Activated B cell treated with CpG ODN at 0.5 μM for 24 hours (primary cell): Measurements from ENCODE around the gene PAXX. TPM values are rescaled to one million over a fixed set of nuclear protein-coding genes. Genes with fewer than 3 reads are reported as not detected.

Experiments used
- ATAC-seq: fragments of 200-7000 bp; cut with Tn5 transposase; one replicate; pipeline ENCODE4 v1.10.0; 2021; ENCODE audit warnings: low read depth, mild to moderate bottlenecking, moderate library complexity
- CTCF ChIA-PET: fragments of 350-600 bp; sonication (Branson Sonifier 250); formaldehyde crosslinking; loops from one replicate; lab custom pipeline; 2021; ENCODE audit warnings: antibody characterized with exemption; lab: Charles Lee
- POLR2A ChIA-PET: fragments of 350-600 bp; sonication (Branson Sonifier 250); formaldehyde crosslinking; loops from one replicate; lab custom pipeline; 2021; ENCODE audit warnings: antibody characterized with exemption; lab: Charles Lee
- DNase-seq: peaks from one replicate; pipeline ENCODE4 v3.0.0; 2022
- H3K27ac Mint-ChIP-seq: one replicate; pipeline ENCODE4 v1.8.0; 2020; ENCODE audit warnings: mixed read lengths
- H3K27me3 Mint-ChIP-seq: one replicate; pipeline ENCODE4 v1.8.0; 2021; ENCODE audit warnings: mixed read lengths
- H3K36me3 Mint-ChIP-seq: one replicate; pipeline ENCODE4 v1.8.0; 2021; ENCODE audit warnings: low read depth, mixed read lengths
- H3K4me1 Mint-ChIP-seq: one replicate; pipeline ENCODE4 v1.8.0; 2021; ENCODE audit warnings: mixed read lengths
- H3K4me3 Mint-ChIP-seq: one replicate; pipeline ENCODE4 v1.8.0; 2020; ENCODE audit warnings: mild to moderate bottlenecking, mixed read lengths
- H3K9me3 Mint-ChIP-seq: one replicate; pipeline ENCODE4 v1.8.0; 2020; ENCODE audit warnings: mixed read lengths
- intact Hi-C: fragments of 100-400 bp; cut with micrococcal nuclease; formaldehyde crosslinking; loops from one replicate; pipeline ENCODE4 v1.15.1; 2024
- total RNA-seq: library from RNA; stranded (reverse); gene quantifications from 2 replicates; pipeline ENCODE4 v1.2.3, GENCODE V29; 2022
- TF ChIP-seq, protein P1 (sequence below): fragments of 200-600 bp; IDR thresholded peaks from one replicate; pipeline ENCODE4 v1.8.0; 2022; ENCODE audit warnings: antibody characterized with exemption, mild to moderate bottlenecking

The PAXX gene
- total RNA-seq, 1 donor from 2014 or later = 47.8 TPM

DNA sequence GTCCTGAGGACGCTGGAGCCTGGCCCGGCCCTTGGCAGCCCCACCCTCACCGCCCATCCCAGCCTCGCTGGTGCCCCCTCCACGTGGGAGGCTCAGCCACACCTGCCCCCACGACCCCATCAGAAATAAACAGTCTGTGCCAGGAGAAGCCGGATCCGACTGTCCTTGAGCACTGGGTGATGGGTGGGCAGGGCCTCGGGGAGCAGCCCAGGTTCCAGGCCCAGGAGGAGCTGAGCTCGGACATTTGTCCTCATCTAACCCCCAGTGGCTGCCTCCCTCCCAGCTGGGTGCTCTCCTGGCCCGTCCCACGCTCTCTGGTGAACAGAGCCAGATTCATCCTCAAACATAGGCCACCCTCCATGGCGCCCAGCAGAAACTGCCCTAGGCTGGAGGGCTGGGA, 19.5 kb upstream of the PAXX start:
- Mint-ChIP-seq H3K4me1 (no peaks in the 10 kb centered on the region), H3K27me3 (peaks cover 14% of the 10 kb centered on the region), H3K36me3 (no peaks in the 10 kb centered on the region), H3K27ac (no peak overlapping the region), H3K4me3 (no peak overlapping the region), H3K9me3 (no peaks in the 10 kb centered on the region)
- TF ChIP-seq, protein P1, sequence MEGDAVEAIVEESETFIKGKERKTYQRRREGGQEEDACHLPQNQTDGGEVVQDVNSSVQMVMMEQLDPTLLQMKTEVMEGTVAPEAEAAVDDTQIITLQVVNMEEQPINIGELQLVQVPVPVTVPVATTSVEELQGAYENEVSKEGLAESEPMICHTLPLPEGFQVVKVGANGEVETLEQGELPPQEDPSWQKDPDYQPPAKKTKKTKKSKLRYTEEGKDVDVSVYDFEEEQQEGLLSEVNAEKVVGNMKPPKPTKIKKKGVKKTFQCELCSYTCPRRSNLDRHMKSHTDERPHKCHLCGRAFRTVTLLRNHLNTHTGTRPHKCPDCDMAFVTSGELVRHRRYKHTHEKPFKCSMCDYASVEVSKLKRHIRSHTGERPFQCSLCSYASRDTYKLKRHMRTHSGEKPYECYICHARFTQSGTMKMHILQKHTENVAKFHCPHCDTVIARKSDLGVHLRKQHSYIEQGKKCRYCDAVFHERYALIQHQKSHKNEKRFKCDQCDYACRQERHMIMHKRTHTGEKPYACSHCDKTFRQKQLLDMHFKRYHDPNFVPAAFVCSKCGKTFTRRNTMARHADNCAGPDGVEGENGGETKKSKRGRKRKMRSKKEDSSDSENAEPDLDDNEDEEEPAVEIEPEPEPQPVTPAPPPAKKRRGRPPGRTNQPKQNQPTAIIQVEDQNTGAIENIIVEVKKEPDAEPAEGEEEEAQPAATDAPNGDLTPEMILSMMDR = no peak
- intact Hi-C loops = no loop called here
- ATAC-seq (no peak), DNase-seq (no peak)
- POLR2A ChIA-PET = no interaction called here
- CTCF ChIA-PET = no interaction called here

- TF ChIP-seq, protein P1 = no peak
- no peak for DNase-seq
- Mint-ChIP-seq H3K4me1 (no peaks in the 10 kb centered on the region), H3K4me3 (no peak overlapping the region), H3K36me3 (no peaks in the 10 kb centered on the region), H3K9me3 (no peaks in the 10 kb centered on the region), H3K27ac (no peak overlapping the region), H3K27me3 (peaks cover 14% of the 10 kb centered on the region)
- ATAC-seq = no peak
- intact Hi-C loops = no loop called here
- POLR2A ChIA-PET = no interaction called here
- CTCF ChIA-PET = interaction anchor here (1.7 kb wide), 1 partner anchor 62 kb away, joined by 3 read pairs; no protein-coding TSS in a partner anchor
Measured at GRCh38 chr9:136973618-136974617, 18.3 kb upstream of the PAXX start.

- Mint-ChIP-seq H3K27me3 (peaks cover 14% of the 10 kb centered on the region), H3K27ac (no peak overlapping the region), H3K9me3 (no peaks in the 10 kb centered on the region), H3K4me3 (no peak overlapping the region), H3K36me3 (no peaks in the 10 kb centered on the region), H3K4me1 (no peaks in the 10 kb centered on the region)
- TF ChIP-seq, protein P1 = no peak
- DNase-seq (no peak), ATAC-seq (no peak)
- ChIA-PET POLR2A (no interaction called here), CTCF (interaction anchor here (1.7 kb wide), 1 partner anchor 61 kb away, joined by 3 read pairs; no protein-coding TSS in a partner anchor)
- intact Hi-C loops = no loop called here
Measured at GRCh38 chr9:136974817-136975535, 17.2 kb upstream of the PAXX start.

DNA sequence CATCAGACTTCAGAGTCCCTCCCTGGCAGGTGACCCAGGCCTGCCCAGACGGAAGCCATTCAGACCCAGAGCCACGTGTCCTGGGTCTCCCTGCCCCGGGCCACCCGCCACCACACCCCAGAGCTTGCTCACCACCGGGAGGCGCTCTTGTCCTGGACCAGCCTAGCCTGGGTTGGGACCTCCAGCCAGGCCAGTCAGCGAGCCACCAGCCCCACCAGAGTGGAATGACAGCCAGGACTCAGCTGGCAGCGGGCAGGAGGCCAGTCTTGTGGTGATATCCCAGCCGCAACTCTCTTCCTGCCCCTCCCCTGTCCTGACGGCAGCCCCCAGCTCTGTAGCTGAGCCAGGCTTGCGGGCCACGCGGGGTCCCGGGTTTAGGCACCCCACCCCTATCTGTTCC, 16.6 kb upstream of the PAXX start:
- TF ChIP-seq, protein P1 = no peak
- no peaks in the 10 kb centered on the region for H3K9me3 Mint-ChIP-seq
- ChIA-PET CTCF (interaction anchor here (1.7 kb wide), 1 partner anchor 60 kb away, joined by 3 read pairs; no protein-coding TSS in a partner anchor), POLR2A (no interaction called here)
- intact Hi-C loops = no loop called here
- H3K27ac Mint-ChIP-seq = no peak overlapping the region
- no peaks in the 10 kb centered on the region for H3K4me1 Mint-ChIP-seq
- DNase-seq = no peak
- peaks cover 15% of the 10 kb centered on the region for H3K27me3 Mint-ChIP-seq
- no peak for ATAC-seq
- H3K36me3 Mint-ChIP-seq = no peaks in the 10 kb centered on the region
- H3K4me3 Mint-ChIP-seq = no peak overlapping the region

GRCh38 chr9:136977223-136977622, 15.0 kb upstream of the PAXX start, which contains the start of gene PTGDS:
TSS of gene PTGDS (plus strand) at chr9:136977504. CDS start at chr9:136977579, 75 bp downstream.
- Mint-ChIP-seq H3K27ac (no peak within 1 kb of the TSS), H3K4me3 (no peak within 1 kb of the TSS), H3K9me3 (no peaks in the 10 kb centered on the region), H3K36me3 (no peaks in the 10 kb centered on the region), H3K4me1 (no peaks in the 10 kb centered on the region), H3K27me3 (peaks cover 28% of the 10 kb centered on the region)
- TF ChIP-seq, protein P1 = no peak
- no peak for DNase-seq
- ATAC-seq = no peak
- intact Hi-C loops = no loop called here
- POLR2A ChIA-PET = no interaction called here
- CTCF ChIA-PET = no interaction called here
